OCI-M2 (cell line): Measurements from ENCODE around the gene FBP1.

Experiments
- DNase-seq: peaks from one replicate; lab custom pipeline; 2025; ENCODE audit not compliant: unreplicated experiment; lab: John Stamatoyannopoulos, UW

The FBP1 gene

GRCh38 chr9:94656200-94656599, 16.9 kb upstream of the FBP1 start:
- no peak for DNase-seq

- no peak for DNase-seq
These were observed 16.4 kb upstream of the FBP1 start for GRCh38 chr9:94655739-94656138.

- DNase-seq: no peak
These were observed 15.0 kb upstream of the FBP1 start for GRCh38 chr9:94654165-94654894.

- no peak for DNase-seq
These were observed 11.6 kb upstream of the FBP1 start for GRCh38 chr9:94650949-94651348.

GRCh38 chr9:94649100-94649819, 9.9 kb upstream of the FBP1 start:
- DNase-seq: no peak

- DNase-seq: no peak
These were observed 8.9 kb upstream of the FBP1 start for GRCh38 chr9:94648185-94648584.

GRCh38 chr9:94645901-94646300, 6.6 kb upstream of the FBP1 start:
- DNase-seq: no peak

GRCh38 chr9:94644543-94644942, 5.2 kb upstream of the FBP1 start:
- no peak for DNase-seq

GRCh38 chr9:94643741-94644140, 4.4 kb upstream of the FBP1 start:
- no peak for DNase-seq

- no peak for DNase-seq
These were observed 3.9 kb upstream of the FBP1 start for GRCh38 chr9:94643176-94643575.

GRCh38 chr9:94642501-94642900, 3.2 kb upstream of the FBP1 start:
- DNase-seq: no peak

GRCh38 chr9:94639999-94640376, 670 bp upstream of the FBP1 start:
- no peak for DNase-seq

GRCh38 chr9:94638335-94639060, 820 bp downstream of the FBP1 start:
- no peak for DNase-seq

- DNase-seq: no peak
These were observed 6.6 kb downstream of the FBP1 start for GRCh38 chr9:94632737-94633136.

- DNase-seq: no peak
These were observed 7.7 kb downstream of the FBP1 start for GRCh38 chr9:94631599-94631998.

GRCh38 chr9:94630833-94631232, 8.5 kb downstream of the FBP1 start:
- DNase-seq: no peak

- no peak for DNase-seq
These were observed 9.0 kb downstream of the FBP1 start for GRCh38 chr9:94630281-94630680.

- no peak for DNase-seq
These were observed 12.0 kb downstream of the FBP1 start for GRCh38 chr9:94627287-94627686.

GRCh38 chr9:94625835-94626234, 13.5 kb downstream of the FBP1 start:
- DNase-seq: no peak

GRCh38 chr9:94624629-94625028, 14.7 kb downstream of the FBP1 start:
- no peak for DNase-seq

- DNase-seq: no peak
These were observed 16.1 kb downstream of the FBP1 start for GRCh38 chr9:94623253-94623652.
